Measurements from ENCODE around the gene RNF208.

Gene RNF208

GRCh38 chr9:137227853-137228505 lies 5.9 kb upstream of the RNF208 start:
- no peak for DNase-seq (ENCODE audit: low spot score)

DNA sequence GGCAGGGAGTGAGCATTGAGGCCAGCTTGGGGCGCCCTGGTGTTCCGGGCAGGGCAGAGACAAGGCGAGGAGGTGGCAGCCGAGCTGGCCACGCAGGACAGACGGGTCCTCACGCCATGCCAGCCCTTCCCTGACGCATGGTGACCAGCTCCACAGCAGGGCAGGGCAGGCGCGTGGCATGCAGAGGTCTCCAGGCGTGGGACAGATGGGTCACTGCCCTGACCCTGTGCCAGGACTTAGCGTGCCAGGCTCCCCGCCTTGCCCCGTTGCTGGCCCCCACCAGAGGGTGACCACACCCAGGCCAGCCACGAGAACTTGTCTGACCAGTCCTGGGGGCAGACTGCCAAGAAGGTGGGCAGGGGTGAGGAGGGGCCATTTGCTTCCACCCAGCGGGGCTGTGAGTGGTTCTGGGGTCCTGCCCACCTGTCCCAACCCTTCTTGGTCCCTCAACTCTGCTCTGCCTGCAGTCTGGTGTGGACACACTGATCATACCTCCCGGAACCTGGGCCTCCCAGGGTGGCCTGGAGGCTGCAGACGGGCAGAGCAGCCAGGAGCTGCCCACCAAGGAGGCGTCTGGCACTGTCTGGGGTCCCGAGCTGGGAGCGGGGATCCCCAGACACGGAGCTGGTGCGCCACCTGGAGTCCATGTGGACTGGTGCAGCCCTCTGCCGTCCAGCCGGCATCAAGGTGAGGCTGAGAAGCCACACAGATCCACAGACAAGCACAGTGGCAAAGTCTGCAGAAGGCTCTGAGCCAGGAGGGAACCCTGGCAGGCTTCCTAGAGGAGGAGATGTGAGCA lies 5.2 kb upstream of the RNF208 start, which contains the start of gene RNF224:
Gene RNF224 (plus strand): TSS at position 449 of the 799 bp plus-strand sequence. CDS start 834 bp downstream, outside the sequence.
- peak; percentile 87 for DNase-seq (ENCODE audit: low spot score)

- DNase-seq (ENCODE audit: low spot score), result peak; percentile 92
Observed at GRCh38 chr9:137226338-137227053, 4.5 kb upstream of the RNF208 start.

DNA sequence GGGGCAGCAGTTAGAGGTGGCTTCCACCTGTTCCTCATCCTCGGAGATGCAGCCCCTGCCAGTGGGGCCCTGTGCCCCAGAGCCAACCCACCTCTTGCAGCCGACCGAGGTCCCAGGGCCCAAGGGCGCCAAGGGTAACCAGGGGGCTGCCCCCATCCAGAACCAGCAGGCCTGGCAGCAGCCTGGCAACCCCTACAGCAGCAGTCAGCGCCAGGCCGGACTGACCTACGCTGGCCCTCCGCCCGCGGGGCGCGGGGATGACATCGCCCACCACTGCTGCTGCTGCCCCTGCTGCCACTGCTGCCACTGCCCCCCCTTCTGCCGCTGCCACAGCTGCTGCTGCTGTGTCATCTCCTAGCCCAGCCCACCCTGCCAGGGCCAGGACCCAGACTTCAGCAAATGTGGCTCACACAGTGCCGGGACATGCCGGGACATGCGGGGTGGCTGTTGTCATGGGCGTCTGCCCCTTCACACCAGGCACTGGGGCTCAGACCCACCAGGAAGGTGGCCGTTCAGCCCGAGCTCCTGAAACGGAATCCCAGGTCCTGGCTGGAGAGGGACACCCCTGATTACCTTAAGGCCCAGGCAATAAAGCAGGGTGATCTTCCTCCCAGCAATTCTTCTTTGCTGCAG lies 3.8 kb upstream of the RNF208 start:
- DNase-seq (ENCODE audit: low spot score), result no peak

GRCh38 chr9:137224830-137225694 lies 3.0 kb upstream of the RNF208 start, which contains the start of gene CYSRT1:
CYSRT1 (plus strand) TSS chr9:137225174; CDS start chr9:137225622, 448 bp downstream.
- no peak for DNase-seq (ENCODE audit: low spot score)

DNA sequence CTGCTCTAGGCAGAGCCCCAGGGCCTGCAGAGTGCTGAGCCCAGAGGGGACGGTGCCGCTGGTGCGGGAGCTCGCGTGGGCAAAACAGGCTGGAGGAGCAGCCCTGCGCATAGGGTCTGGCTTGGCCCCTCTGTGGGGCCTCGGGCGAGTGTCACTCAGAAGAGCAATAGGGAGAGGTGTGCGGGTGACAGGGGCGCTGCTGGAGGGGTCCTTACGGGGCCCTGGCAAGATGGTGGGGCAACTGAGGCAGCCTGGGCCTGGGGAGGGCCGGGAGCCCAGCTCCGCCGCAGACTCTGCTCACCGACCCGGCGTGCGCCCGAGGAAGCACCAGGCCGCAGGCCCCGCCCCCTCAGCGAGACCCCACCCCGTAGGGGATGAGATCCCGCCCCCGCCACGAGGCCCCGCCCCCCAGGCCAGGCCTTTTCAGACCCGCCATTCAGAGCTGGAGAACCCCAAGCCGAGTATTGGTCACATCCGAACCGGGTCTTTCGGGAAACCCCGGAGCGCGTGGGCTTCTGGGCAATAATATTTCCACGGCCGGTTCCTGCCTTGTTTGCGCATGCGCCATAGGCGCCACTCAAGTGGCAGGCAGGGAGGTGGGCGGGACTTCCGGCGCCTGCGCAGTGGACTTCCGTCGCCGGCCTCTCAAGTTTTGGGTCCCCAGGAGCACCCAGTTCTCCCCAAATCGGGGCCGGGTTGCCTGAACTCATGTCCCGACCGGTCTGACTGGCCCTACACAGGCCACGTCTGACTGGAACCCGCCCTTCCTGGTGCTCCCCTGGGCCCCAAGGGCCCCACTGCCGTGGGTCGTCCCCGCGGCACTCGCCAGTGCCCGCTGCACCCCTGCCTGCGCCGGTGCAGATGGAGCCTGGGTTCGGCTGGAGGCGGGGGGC lies 1.3 kb upstream of the RNF208 start:
- DNase-seq (ENCODE audit: low spot score), result peak; percentile 99

GRCh38 chr9:137221506-137222111 lies 431 bp downstream of the RNF208 start:
- no peak for DNase-seq (ENCODE audit: low spot score)

GRCh38 chr9:137221095-137221505 lies 940 bp downstream of the RNF208 start:
- no peak for DNase-seq (ENCODE audit: low spot score)

DNA sequence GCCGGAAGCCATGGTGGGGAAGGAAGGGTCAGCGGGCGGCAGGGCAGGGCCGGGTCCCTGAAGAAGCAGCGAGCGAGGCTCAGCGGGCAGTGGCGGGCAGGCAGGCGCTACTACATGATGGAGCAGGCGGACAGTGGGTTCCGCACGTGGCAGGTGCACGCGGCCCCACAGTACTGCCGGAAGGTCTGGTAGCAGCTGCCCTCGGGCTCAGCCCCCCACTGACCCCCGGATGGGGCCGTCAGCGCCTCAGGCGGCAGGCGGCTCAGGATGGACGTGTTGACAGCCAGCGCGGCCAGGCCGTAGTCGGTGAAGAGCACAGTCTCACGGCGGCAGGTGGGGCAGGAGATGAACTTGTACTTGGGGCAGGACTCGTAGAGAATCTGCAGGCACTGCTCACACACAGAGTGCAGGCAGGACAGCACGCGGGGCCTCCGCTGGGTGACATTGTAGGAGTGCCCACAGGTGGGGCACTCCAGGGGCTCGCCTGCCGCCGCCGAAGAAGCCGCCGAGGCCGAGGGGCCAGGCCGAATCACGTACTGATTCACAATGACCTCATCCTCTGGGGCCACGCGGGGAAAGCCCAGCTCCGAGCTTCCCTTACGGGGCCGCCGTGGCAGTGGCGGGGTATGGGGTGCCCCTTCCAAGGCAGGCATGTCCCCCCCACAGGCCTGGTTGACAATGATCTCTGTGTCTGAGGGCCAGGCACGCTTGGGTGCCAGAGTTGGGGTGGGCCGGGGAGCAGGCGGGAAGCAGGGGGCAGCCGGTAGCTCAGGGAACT lies 1.5 kb downstream of the RNF208 start:
- DNase-seq (ENCODE audit: low spot score), result no peak

DNA sequence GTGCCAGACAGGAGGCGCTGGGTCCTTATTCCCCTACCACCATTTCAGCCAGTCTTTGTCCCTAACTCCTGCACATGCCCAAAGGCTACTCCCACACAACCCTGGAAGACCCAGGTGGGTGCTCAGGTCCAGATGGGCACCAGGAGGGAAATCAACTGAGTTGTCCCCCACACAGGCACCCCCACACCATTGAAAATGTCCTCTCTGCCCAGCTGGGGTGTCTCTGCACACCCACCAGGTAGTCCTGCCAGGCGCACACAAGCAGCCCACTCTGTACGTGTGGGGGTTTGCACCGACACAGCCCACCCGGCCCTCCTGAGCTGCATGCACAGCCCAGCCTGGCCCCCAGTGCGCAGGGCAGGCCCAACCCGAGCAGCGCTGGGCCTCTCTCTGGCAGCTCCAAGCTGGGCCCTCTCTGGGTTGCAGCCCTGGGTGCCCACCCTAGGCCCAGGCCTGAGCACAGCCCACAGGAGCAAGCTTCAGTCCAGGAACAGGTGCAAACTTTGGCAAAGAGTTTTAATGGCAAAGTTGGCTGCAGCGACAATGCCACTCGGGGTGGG lies 2.2 kb downstream of the RNF208 start:
- no peak for DNase-seq (ENCODE audit: low spot score)

GRCh38 chr9:137218754-137219271 lies 3.2 kb downstream of the RNF208 start:
- DNase-seq (ENCODE audit: low spot score), result peak; percentile 47

- DNase-seq (ENCODE audit: low spot score), result no peak
Observed at GRCh38 chr9:137218212-137218753, 3.8 kb downstream of the RNF208 start.

GRCh38 chr9:137217276-137218211 lies 4.5 kb downstream of the RNF208 start:
- DNase-seq (ENCODE audit: low spot score), result peak; percentile 75

- DNase-seq (ENCODE audit: low spot score), result no peak
Observed at GRCh38 chr9:137216188-137216965, 5.7 kb downstream of the RNF208 start.

DNA sequence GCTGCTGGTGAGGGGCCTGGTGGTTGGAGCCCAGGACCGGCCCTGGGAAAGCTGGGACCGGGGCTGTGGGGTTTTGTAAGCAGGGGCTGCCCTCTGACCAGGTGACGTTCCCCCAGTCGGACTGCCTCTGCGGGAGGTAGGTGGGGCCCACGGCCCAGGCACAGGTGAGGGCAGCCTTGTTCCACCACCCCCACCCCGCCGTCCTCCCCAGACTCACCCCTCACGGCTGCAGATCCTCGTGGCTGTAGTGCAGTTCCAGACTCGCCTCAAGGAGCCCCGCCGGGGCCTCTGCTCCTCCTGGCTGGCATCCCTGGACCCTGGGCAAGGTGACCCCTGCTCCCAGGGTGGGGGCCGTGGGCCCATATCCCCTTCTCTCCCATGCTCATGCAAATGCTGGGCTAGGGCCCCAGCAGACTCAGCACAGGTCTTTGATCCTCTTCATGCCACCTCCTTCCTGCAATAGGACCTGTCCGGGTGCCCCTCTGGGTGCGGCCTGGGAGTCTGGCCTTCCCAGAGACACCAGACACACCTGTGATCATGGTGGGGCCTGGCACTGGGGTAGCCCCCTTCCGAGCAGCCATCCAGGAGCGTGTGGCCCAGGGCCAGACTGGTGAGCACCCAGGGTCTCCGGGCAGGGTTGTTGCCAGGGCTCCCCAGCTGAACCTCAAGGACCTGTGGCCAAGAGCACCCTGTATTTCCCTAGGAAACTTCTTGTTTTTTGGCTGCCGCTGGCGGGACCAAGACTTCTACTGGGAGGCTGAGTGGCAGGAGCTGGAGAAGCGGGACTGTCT lies 6.6 kb downstream of the RNF208 start:
- no peak for DNase-seq (ENCODE audit: low spot score)
